ENCODE measurements around the gene SRPK1. TPM values are rescaled to one million over a fixed set of nuclear protein-coding genes. Genes with fewer than 3 reads are reported as not detected.

Gene SRPK1
- total and polyA plus RNA-seq, 2 of the 13 experiments (the other 11 are each of a cell fraction or from before 2014, with no cell fraction given), result 56.4 to 142 TPM

- TF ChIP-seq ZHX2 (IDR thresholded peaks at IDR 0.05; ENCODE audit: low read depth), result no peak
- 0 out of 2 replicates have a peak, but pooled peaks have one; percentile 70 for TF ChIP-seq ZHX2 (CRISPR knock-in tag; IDR thresholded peaks at IDR 0.05; ENCODE audit: borderline replicate concordance)
- peak; percentile 81; the same call in 1 of the 2 replicates for TF ChIP-seq ZNF678 (CRISPR knock-in tag; IDR thresholded peaks at IDR 0.05)
- TF ChIP-seq ZNF619 (CRISPR knock-in tag; IDR thresholded peaks at IDR 0.05), result no peak
- no peak for TF ChIP-seq IKZF1 (IDR thresholded peaks at IDR 0.05)
- peak; percentile 75; the same call in 1 of the 2 replicates for TF ChIP-seq ZNF768 (CRISPR knock-in tag; IDR thresholded peaks at IDR 0.05)
- TF ChIP-seq CENPBD1 (CRISPR knock-in tag; IDR thresholded peaks at IDR 0.05; ENCODE audit: borderline replicate concordance, low read depth), result no peak
- no peak for TF ChIP-seq ZNF251 (CRISPR knock-in tag; IDR thresholded peaks at IDR 0.05)
- peak; percentile 70; the same call in 1 of the 2 replicates for TF ChIP-seq KDM5B (CRISPR knock-in tag; IDR thresholded peaks at IDR 0.05; ENCODE audit: borderline replicate concordance)
- no peak for TF ChIP-seq ZNF205 (CRISPR knock-in tag; IDR thresholded peaks at IDR 0.05)
- TF ChIP-seq CSRNP2 (CRISPR knock-in tag; conservative IDR thresholded peaks at IDR 0.05; ENCODE audit: low read depth), result no peak
- no peak for TF ChIP-seq FUBP1 (CRISPR knock-in tag; IDR thresholded peaks at IDR 0.05; ENCODE audit: borderline replicate concordance)
- TF ChIP-seq LRRFIP1 (CRISPR knock-in tag; conservative IDR thresholded peaks at IDR 0.05), result no peak
Measured at GRCh38 chr6:35919827-35920751, 809 bp downstream of the SRPK1 start (continued).

Data from HepG2 (cell line).